GM23248 (cell line): ENCODE data around the gene DCLRE1B.

Experiments
- EZH2 ChIP-seq: fragments of 200-600 bp; sonication (generic); IDR thresholded peaks from 2 replicates; pipeline ENCODE4 v1.6.1; 2018; ENCODE audit warnings: antibody characterized with exemption, mild to moderate bottlenecking; ENCODE audit not compliant: insufficient read depth, poor library complexity, severe bottlenecking
- EZH2phosphoT487 ChIP-seq: fragments of 200-600 bp; sonication (generic); IDR thresholded peaks from 2 replicates; pipeline ENCODE4 v1.6.1; 2018; ENCODE audit warnings: antibody characterized with exemption, moderate library complexity, mild to moderate bottlenecking, low read depth; ENCODE audit not compliant: insufficient read depth

DNA sequence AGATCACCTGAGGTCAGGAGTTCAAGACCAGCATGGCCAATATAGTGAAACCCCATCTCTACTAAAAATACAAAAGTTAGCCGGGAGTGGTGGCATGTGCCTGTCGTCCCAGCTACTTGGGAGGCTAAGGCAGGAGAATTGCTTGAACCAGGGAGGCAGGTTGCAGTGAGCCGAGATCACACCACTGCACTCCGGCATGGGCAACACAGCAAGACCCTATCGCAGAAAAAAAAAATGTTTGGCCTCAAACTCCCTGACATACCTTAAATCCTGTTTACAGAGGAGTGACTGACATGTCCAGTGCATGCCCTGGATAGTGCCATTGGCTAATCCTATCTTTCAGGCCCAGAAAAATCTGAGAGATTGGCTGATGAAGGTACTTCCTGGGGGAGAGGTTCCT, 11.8 kb downstream of the DCLRE1B start:
- TF ChIP-seq EZH2phosphoT487: no peak
- TF ChIP-seq EZH2: no peak
